Esophagus (tissue), 2 donors: ENCODE data around the gene CDH3. TPM values are rescaled to one million over a fixed set of nuclear protein-coding genes. Genes with fewer than 3 reads are reported as not detected.

Experiments
- H3K27ac ChIP-seq, 2 donors: one replicate each; pipeline ENCODE4 v1.5.1; 2013; ENCODE audit warnings: low read depth in 2 of 2, mild to moderate bottlenecking in 2 of 2, inconsistent platforms in 1 of 2, low read length in 1 of 2, moderate library complexity in 1 of 2
- H3K27me3 ChIP-seq, 2 donors: one replicate each; pipeline ENCODE4 v1.6.1; 2013; ENCODE audit warnings: low read length in 2 of 2, control low read depth in 1 of 2, mild to moderate bottlenecking in 1 of 2; ENCODE audit not compliant: insufficient read depth in 2 of 2, control insufficient read depth in 1 of 2
- H3K36me3 ChIP-seq, 2 donors: one replicate each; pipeline ENCODE4 v1.6.1; 2013; ENCODE audit warnings: low read length in 1 of 2; ENCODE audit not compliant: control insufficient read depth in 2 of 2, insufficient read depth in 2 of 2
- H3K4me1 ChIP-seq, 2 donors: one replicate each; pipeline ENCODE4 v1.6.1; 2013; ENCODE audit warnings: low read length in 1 of 2; ENCODE audit not compliant: control insufficient read depth in 2 of 2, insufficient read depth in 2 of 2
- H3K4me3 ChIP-seq, 2 donors: one replicate each; pipeline ENCODE4 v1.5.1; 2013; ENCODE audit warnings: low read length in 2 of 2, mild to moderate bottlenecking in 2 of 2, low read depth in 1 of 2, moderate library complexity in 1 of 2
- H3K9me3 ChIP-seq, 2 donors: one replicate each; pipeline ENCODE4 v1.6.1; 2013; ENCODE audit warnings: mild to moderate bottlenecking in 2 of 2, low read depth in 1 of 2, low read length in 1 of 2, moderate library complexity in 1 of 2; ENCODE audit not compliant: control insufficient read depth in 2 of 2, insufficient read depth in 1 of 2
- WGBS, 2 donors: extraction: QIAGEN DNeasy Blood & Tissue Kit; methylation state at CpG; one replicate each; pipeline ENCODE4 v1.1.7; 2013; 5-methylcytosine and 5-hydroxymethylcytosine counted together
- polyA plus RNA-seq, 2 donors: library from polyadenylated mRNA; stranded (reverse); fragments of 200-250 nt; gene quantifications; one replicate each; pipeline ENCODE4 v1.2.3, GENCODE V29; 2013
- donor health status: healthy with polysubstance abuse.
- donor health status: Bipolar disorder and iron deficiency.

CDH3 gene
- polyA plus RNA-seq, 2 donors = 12.2 to 36.3 TPM

- Histone ChIP-seq H3K4me3 (no peak overlapping the region), H3K36me3 (no peaks in the 10 kb centered on the region), H3K4me1 (peaks cover 0 to 3% of the 10 kb centered on the region in 2 donors), H3K27ac (peak overlapping the region in 1 of 2 donors; percentile 64), H3K9me3 (no peaks in the 10 kb centered on the region), H3K27me3 (no peaks in the 10 kb centered on the region)
- WGBS, 2 donors = 47 to 54% methylated on average over 7 of the region's 7 CpGs
Observed at GRCh38 chr16:68739964-68740627, 95.0 kb downstream of the CDH3 start.

DNA sequence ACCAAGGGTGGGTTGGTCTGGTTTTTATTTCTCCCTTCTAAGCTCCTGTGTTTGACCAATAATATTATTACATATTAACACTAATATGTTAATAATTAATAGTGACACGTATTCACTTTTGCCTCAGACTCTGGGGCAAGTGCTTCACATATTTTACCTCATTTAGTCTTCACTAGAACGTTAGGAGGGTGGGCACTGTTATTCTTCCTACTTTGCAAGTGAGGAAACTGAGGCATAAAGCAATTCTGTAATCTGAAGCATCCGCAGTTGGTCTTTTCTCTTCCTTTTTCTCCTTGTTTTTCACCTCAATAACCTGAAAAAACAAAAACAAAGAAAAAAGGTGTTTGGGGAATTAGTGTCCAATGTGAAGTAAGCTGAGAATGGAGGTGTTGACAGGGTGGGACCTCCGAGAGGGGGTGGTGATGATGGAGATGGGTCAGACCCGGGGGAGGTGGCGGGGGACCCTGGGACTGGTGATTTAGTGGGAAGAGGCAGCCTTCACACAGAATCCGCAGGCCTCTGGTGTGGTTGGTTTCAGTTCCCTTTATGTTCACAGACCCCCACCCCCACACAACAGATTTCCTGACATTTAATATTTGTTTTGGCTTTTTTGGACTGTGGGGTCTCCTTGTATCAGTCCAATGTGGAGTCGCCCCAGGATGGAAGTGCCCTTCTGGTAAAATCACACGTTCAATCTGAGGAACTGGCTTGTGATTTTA, 95.7 kb downstream of the CDH3 start:
- Histone ChIP-seq H3K27ac (peak overlapping the region in 1 of 2 donors; percentile 66), H3K36me3 (no peaks in the 10 kb centered on the region), H3K27me3 (no peaks in the 10 kb centered on the region), H3K4me1 (peaks cover 0 to 3% of the 10 kb centered on the region in 2 donors), H3K9me3 (no peaks in the 10 kb centered on the region), H3K4me3 (no peak overlapping the region)
- 58 to 78% methylated on average over 9 of the region's 9 CpGs for WGBS, 2 donors

DNA sequence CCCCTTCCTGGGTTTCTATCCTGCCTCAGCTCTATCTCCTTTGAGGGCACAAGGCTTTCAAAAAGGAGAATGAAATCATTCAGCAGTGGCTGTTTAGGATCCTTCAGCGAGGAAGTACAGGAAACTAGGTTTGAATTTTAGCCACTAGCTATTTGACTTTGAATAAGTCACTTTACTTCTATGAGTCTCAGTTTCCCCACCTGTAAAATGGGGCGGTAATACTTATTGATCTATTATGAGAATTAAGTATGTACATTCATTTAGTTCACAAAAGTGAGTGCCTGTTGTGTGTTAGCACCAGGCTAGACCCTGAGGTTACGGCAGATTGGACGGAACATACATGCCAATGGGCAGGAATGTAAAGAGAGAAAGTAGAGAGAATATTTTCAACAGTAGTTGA, 98.6 kb downstream of the CDH3 start:
- no peaks in the 10 kb centered on the region for H3K36me3 ChIP-seq
- WGBS, 2 donors = 79 to 90% methylated on average over 4 of the region's 4 CpGs
- H3K4me1 ChIP-seq = peaks cover 0 to 5% of the 10 kb centered on the region in 2 donors
- no peak overlapping the region for H3K4me3 ChIP-seq
- H3K27ac ChIP-seq = peak overlapping the region; percentile 87 to 89
- H3K9me3 ChIP-seq = no peaks in the 10 kb centered on the region
- H3K27me3 ChIP-seq = no peaks in the 10 kb centered on the region

DNA sequence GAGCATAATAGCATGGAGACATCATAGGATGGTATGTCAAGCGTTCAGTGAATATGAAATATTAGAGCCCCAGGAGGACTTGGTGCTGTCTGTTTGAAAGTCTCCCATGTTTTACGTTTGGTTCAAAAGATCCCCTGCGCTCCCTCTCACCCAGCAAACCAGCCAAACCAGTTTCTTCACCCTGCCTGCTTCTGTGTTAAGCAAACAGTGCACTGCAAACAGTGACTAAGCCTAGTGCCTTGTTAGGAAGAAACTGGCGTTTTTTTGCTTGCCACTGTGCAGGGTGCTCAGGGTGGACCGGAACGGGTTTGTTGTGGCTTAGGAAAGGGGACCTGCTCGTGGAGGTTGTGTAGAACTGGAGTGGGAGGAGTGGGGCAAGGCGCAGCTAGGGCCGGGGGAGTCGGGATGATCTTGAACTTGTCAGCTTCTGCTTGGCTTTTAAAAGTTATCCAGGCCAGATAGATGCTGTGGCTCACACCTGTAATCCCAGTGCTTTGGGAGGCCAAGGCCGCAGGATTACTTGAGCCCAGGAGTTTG, 99.7 kb downstream of the CDH3 start:
- Histone ChIP-seq H3K27me3 (no peaks in the 10 kb centered on the region), H3K4me3 (no peak overlapping the region), H3K36me3 (no peaks in the 10 kb centered on the region), H3K9me3 (no peaks in the 10 kb centered on the region), H3K4me1 (peaks cover 0 to 5% of the 10 kb centered on the region in 2 donors), H3K27ac (peak overlapping the region; percentile 87 to 89)
- WGBS, 2 donors = 38 to 43% methylated on average over 11 of the region's 11 CpGs

DNA sequence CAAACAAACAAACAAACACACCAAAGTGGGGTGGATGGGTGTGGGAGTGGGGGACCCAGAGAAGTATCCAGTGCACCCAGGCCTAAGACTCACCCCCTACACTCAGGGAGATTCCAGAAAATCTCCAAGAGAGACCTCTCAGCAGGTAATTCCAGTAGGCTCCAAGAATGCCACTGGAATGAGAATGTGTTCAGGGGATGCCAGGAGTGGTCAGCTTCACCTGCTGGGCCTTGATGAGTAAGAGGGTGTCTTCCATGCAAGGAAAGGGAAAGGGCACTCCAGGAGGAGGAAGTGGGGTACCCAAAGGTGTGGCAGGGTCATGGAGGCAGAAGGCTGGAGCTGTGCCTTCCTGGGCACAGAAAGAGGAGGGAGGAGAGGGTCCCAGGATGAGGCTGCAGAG, 101.8 kb downstream of the CDH3 start:
- no peaks in the 10 kb centered on the region for H3K36me3 ChIP-seq
- H3K9me3 ChIP-seq = no peaks in the 10 kb centered on the region
- no peaks in the 10 kb centered on the region for H3K27me3 ChIP-seq
- H3K4me3 ChIP-seq = no peak overlapping the region
- peaks cover 0 to 5% of the 10 kb centered on the region in 2 donors for H3K4me1 ChIP-seq
- no peak overlapping the region for H3K27ac ChIP-seq

DNA sequence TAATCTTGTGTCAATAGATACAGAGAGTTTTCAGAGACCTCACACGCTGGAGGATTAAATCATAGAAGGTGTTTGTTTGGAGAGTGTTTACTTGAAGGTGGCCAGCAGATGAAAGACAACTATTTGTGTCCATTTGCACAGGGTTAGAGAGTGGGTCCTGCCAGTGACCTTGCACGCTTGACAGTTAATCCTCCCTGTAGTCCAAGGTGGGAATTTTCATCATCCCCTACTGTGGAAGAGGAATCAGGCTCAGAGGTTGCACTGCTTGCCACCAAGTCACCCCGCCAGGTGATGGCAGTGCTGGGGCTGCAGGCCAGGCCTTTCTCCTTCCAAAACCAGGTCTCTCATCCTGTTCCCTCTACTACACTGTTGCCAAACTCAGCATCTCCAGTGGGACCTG, 104.3 kb downstream of the CDH3 start:
- H3K4me3 ChIP-seq = no peak overlapping the region
- no peaks in the 10 kb centered on the region for H3K27me3 ChIP-seq
- peak overlapping the region in 1 of 2 donors; percentile 47 for H3K27ac ChIP-seq
- 65 to 72% methylated on average over 3 of the region's 3 CpGs for WGBS, 2 donors
- peaks cover 0 to 5% of the 10 kb centered on the region in 2 donors for H3K4me1 ChIP-seq
- H3K36me3 ChIP-seq = no peaks in the 10 kb centered on the region
- H3K9me3 ChIP-seq = no peaks in the 10 kb centered on the region

Other genes starting within 250 kb of the CDH3 start
- 1 to 10 TPM in 1 of 2 donors, under 1 TPM in 1; 0.41 to 4.0 TPM for gene SMPD3, start 196.8 kb upstream of the CDH3 start, polyA plus RNA-seq
- gene ZFP90, start 106.0 kb upstream of the CDH3 start, polyA plus RNA-seq = 1 to 10 TPM; 4.2 to 4.6 TPM
- 10 to 100 TPM; 92.0 to 96.6 TPM for gene CDH1, start 92.0 kb downstream of the CDH3 start, polyA plus RNA-seq
- gene TANGO6, start 198.2 kb downstream of the CDH3 start, polyA plus RNA-seq = 1 to 10 TPM; 2.2 to 4.8 TPM